IPS-18c (cell line): ENCODE data around the gene IFNL2.
"Not testable (repeated sequence)": the region's sequence is repeated elsewhere in the genome, so short reads cannot be mapped to it uniquely, and the experiment has no call there.

Experiments
- H3K4me3 ChIP-seq: 2 replicates; pipeline ENCODE4 v1.7.0; 2013; ENCODE audit warnings: low read depth, mild to moderate bottlenecking, low read length, moderate library complexity; ENCODE audit not compliant: insufficient read depth
- H3K9me3 ChIP-seq: one replicate; pipeline ENCODE4 v1.6.1; 2013; ENCODE audit warnings: mild to moderate bottlenecking, low read length, moderate library complexity; ENCODE audit not compliant: control insufficient read depth, insufficient read depth

Gene IFNL2

DNA sequence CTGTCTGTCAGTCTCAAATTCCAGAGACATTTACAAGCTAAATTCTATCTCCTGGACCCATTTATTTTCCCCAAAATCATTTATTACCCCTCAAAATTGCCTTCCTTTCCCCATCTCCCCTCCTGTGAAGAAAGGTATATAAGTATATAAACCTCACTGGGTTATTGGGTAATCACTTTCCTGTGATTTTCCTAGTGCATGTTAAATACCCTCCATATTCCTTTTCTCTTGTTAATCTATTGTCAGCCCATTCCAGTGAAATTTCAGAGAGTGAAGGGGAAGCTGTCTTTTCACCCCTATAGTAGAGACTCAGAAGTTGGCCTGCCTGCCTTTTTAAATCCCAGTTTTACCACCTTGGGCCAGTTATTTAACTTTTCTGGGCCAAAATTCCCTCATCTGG, 37.9 kb downstream of the IFNL2 start:
- H3K9me3 ChIP-seq: no peaks in the 10 kb centered on the region
- no peak overlapping the region for H3K4me3 ChIP-seq

DNA sequence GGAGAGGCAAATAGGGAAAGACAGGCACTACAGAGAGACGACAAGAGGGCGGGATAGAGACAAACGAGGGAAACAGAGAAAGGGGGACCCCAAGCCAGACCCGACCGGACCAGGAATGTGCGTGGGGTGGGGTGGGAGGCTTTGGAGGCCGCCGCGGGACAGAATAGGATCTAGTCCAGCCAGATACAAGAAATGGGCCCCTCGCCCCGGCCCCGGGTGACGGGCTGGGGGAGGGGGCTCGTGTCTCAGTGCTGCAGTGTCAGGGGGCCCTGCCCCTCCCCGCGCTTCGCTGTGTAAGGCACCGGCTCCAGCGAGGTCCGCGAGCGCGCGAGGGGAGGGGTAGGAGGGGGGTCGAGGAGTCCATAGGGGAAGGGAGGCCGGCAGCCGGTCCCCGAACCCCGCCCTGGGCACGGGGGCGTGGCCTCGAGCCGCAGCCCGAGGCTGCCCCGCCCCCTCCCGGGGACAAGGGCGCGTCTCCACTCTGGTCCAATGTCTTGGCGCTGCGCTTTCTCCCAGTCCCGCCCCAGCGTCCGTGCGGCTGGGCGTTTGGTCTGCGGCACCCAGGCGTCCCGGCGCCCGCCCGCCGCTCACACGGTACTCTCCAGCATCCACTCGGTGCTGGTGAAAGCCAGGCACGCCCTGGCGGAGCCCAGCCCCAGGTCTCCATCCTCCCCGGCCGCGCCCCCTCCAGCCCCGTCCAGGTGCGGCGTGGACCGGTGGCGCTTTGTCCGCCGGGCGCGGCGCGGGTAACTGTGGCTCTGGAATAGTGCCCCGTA, 39.0 kb downstream of the IFNL2 start:
- H3K9me3 ChIP-seq: no peaks in the 10 kb centered on the region
- peak overlapping the region; percentile 74 for H3K4me3 ChIP-seq

DNA sequence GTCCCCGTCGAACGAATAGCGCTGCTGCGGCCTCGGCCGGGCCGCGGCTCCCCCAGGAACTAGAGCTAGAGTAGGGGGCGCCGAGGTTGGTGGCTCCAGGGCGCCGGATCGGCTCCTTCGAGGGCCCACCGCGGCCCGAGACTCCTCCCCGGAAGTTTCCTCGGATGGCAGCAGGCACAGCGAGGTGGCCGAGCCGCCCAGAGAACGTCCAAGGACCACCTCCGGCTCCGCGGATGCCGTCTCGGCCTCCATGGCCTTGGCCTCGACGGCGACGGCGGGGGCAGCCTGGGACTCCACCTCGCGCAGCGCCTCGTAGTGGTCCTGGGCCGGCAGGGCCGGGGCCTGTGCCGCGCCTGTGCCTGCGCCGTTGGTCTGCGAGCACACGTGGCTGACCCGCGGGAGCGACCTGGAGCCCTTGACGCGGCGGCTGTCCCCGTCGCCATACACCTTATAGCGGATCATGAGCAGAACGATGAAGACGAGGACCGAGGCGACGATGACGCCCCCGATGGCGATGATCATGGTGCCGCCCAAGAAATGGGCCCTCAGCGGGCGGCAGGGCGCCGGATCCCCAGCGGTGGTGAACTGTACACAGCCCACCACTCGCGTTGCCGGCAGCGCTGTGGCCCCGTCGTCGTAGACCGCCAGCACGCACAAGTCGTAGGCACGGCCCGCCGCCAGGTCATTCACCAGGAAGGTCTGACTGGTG, 39.8 kb downstream of the IFNL2 start:
- H3K4me3 ChIP-seq: peak overlapping the region; percentile 74
- no peaks in the 10 kb centered on the region for H3K9me3 ChIP-seq

DNA sequence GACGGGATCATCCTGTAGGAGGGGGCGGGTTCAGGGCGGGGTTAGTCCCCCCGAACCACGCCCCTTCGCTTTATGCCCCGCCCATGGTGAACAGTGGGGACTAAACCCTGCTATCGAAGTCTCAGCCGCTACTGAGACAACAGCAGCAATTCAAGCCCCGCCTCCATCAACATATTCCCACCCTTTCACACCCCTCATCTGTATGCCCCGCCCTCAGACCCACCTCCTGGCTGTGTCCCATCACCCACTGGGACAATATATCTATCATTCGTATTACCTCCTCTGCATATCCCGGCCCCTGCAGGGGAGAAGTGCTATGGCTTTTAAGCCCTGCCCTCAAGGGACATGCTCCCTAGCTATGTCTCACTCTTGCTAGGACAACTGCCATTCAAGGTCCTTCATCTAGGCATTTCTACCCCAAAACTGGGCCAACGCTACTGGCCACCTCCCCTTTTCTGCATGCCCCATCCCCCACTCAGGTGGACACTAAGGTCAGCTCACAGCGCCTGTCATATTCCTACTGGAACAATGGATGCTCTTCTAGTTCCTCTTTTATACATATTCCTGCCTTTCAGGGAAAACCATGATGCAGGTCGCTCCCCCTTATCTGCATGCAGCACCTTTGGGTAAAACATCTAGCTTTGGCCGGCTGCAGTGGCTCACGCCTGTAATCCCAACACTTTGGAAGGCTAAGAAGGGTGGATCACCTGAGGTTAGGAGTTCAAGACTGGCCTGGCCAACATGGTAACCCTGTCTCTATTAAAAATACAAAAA, 40.5 kb downstream of the IFNL2 start:
- H3K9me3 ChIP-seq: no peaks in the 10 kb centered on the region
- peak overlapping the region; percentile 74; the same call in 1 of the 2 replicates for H3K4me3 ChIP-seq

DNA sequence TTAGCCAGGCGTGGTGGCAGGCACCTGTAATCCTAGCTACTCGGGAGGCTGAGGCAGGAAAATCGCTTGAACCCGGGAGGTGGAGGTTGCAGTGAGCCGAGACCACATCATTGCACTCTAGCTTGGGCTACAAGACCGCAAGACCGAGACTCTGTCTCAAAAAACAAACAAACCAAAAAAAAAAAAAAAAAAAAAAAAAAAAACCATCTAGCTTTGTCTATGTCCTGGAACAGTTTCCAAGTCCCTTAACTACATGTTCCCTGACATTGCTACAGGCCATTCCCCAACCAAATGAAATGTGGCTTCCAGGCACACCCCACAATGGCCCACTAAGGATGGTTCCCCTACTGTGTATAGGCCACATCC, 41.1 kb downstream of the IFNL2 start:
- H3K4me3 ChIP-seq, H3K9me3 ChIP-seq: not testable (repeated sequence)

DNA sequence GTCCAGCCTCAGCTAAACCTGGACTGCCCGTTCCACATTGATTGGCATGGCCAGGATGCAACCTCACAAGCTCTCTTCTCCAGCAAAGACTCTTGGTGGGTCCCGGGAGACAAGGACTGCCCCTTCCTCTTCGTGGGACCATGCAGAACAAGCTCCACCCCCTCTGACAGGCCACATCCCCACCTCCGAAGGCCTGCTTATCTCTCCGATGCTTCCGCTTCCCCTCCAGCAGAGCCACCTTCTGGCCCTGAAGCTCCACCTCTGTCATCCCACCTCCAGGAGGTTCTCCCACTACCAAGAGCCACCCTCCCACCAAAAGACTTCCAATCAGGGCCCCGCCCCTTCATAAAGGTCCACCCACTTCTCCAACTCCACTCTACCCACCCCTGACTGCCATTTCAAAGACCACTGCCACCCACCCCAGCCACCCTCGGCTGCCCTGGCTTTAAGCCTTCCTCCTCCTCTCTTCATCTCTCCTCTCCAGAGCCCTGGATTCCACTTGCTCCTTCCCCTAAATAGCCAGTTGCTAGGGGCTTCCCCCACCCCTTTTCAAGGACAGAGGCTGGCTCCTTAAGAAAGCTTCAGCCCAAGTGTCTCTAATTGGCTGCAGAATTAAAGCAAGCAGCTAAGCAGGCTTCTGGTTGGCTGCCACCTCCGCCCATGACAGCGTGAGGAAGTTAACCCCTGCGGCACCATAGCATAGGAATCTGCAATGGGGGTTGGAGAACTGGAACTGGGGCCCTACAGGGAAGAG, 42.5 kb downstream of the IFNL2 start:
- no peak overlapping the region for H3K4me3 ChIP-seq
- H3K9me3 ChIP-seq: no peaks in the 10 kb centered on the region

DNA sequence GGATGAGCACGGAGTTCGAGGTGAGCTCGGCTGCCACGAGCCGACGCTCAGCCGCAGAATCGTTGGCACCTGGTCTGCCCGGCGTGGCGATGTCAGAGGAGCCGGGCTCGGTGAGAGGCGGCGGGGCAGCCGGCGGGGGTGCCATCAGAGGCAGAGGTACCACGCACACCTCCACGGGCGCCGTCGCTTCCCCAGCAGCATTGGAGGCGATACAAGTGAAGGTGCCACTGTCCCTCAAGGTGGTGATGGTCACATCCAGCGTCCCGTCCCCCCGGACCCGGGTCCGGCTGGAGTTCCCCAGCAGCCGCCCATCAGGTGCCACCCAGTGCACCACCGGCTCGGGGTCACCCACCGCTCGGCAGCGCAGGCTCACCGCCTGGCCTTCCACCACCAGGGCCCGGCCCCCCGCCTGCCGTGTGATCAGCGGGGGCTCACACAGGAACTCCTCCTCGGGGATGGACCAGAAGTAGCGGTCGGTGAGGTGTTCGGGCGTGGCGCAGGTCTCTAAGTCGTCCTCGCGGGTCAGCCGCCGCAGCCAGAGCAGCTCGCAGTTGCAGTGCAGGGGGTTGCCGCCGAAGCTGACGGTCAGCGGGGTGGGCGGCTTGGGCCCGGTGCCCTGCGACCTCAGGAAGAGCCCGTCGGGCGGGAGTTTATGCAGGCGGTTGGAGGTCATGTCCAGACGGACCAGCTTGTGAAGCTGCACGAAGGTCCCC, 46.0 kb downstream of the IFNL2 start:
- Histone ChIP-seq H3K9me3 (no peaks in the 10 kb centered on the region), H3K4me3 (no peak overlapping the region)

DNA sequence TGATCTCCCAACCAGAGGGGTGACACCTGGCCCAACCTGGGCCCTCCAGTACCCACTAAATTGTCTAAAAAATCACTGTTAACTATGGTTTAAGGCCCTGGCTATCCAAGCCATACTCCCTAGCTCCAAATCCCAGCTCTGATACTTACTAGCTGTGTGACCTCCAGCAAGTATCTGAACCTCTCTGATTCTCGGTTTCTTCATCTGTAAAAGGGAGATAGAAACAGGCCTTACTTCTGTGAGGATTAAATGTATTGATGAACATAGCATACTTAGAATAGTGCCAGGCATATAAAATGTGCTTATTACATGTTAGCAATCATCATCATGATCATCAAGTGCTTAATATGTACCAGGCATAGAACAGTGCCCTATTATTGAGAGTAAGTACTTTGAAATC, 47.7 kb downstream of the IFNL2 start:
- no peaks in the 10 kb centered on the region for H3K9me3 ChIP-seq
- H3K4me3 ChIP-seq: no peak overlapping the region

DNA sequence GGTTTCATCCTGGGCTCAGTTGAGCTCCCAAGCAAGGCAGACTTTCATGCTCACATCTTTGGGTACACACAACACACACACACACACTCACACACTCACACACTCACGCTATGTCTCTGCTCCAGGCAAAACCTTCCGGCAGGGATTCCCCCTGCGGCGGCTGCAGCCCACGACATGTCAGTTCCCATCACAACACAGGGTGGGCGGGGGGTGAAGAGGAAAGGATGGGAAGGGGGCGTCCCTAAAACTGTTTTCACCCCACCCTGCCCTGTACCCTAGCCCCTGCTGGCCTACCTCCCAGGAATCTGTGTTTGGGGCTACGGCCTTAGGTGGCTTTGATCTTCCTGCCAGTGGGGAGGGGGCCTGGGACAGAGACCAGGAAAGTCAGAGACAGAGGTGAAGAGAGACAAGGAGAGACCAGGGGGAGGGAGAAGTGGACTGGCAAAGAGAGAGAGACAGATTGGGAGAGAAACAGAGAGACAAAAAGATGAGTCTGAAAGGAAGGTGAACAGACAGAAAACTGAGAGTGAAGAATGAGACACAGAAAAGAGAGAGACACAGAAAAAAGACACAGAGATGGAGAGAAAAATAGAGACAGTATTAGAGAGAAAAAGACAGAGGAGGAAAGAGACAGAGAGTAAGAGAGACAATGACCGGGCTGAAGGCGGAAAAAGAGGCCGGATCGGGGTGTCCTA, 48.6 kb downstream of the IFNL2 start:
- no peaks in the 10 kb centered on the region for H3K9me3 ChIP-seq
- H3K4me3 ChIP-seq: no peak overlapping the region

DNA sequence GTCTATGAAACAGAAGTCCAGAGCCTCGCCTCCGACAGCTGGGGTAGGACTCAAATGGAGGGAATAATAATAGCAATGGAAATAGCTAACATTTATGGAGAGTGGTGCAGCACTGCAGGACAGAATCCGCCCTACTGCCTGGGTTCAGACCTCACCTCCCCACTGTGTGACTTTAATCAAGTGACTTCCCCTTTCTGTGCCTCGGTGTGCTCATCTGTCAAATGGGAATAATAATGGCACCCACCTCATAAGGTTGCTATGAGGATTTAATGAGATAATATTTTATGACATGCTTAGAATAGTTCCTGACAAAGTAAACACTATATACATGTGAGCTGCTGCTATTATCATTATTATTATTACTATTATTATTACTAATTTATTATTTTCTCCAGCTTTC, 49.3 kb downstream of the IFNL2 start:
- Histone ChIP-seq H3K9me3 (no peaks in the 10 kb centered on the region), H3K4me3 (no peak overlapping the region)

DNA sequence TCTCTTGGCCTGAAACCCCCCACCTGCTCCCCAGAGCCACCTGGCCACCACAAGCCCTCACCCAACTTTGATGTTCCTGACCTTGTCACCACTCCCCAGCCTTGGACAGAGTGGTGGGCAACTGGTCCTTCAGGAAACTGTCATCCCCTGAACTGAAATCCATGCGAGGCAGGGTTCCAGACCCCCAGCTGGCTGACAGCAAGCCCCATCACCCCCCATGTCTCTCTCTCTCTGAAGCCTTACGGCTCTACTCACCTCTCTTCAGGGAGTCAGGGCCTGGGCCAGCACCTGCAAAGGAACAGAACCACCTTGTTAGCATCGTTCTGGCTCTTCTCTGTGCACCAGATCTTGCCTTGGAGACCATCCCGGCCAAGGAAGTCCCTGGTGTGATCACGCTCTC, 49.9 kb downstream of the IFNL2 start:
- no peak overlapping the region for H3K4me3 ChIP-seq
- H3K9me3 ChIP-seq: no peaks in the 10 kb centered on the region

DNA sequence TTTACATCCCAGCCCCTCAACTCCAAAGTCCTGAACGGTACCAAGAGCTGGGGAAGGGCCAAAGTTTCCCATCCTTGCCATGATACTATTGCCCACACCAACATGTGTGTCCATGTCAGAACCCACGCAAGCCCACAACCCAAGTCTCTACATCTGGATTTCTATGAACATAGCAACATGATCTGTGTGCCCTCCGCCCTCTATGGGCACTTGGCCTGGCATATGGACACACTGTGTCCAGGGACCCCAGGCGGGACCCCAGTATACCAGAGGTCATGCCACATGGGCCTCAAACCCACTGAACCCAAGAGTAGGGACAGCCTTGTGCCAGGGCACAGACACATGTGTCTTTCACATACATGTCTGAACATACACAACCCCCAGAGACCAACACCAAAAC, 50.5 kb downstream of the IFNL2 start:
- H3K9me3 ChIP-seq: no peaks in the 10 kb centered on the region
- no peak overlapping the region for H3K4me3 ChIP-seq

DNA sequence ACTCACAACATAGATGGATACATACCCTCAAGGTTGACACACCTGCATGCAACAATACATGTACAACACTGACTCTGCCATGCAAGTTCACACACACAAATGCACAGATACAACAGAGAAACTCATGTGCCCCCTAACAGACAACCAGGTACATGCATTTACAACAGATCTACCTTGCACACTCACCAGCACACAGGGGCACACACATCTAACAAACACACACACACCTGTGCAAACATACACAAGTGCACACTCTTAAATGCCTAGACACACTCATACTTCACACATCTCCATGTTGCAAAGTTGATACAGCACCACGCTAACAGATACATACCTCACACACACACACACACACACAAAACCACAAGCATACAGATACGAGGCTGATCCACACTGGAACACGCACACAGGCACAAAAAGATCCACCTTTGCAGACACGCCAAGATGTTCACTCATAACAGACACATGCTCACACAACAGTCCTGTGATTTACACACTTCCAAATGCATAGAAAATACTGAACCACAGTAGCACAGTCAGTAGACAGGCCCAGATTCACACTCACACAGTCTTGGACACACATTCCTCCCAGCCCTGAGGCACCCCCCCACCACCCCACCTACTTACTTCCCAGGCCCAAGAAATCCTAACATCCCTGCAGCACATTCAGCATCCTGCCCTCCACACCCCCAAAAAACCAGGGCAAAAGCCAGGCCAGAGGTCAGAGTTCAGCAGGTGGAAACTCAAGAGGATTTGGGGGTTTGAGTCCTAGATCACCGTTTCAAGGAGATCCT, 51.1 kb downstream of the IFNL2 start:
- Histone ChIP-seq H3K4me3 (peak overlapping the region; percentile 84; the same call in 1 of the 2 replicates), H3K9me3 (no peaks in the 10 kb centered on the region)
